Muscle of arm (tissue), 12 donors: ENCODE results near the gene ST8SIA5. TPM values are rescaled to one million over a fixed set of nuclear protein-coding genes. Genes with fewer than 3 reads are reported as not detected.

Experiments
- DNase-seq: peaks from one replicate; pipeline ENCODE4 v3.0.0-alpha.2; 2013
- polyA plus RNA-seq, 12 donors: library from polyadenylated mRNA; unstranded; fragments of 120-200 nt; gene quantifications; one replicate each; pipeline ENCODE4 v1.2.1, GENCODE V29; 2013; ENCODE audit not compliant: insufficient read length in 12 of 12

ST8SIA5 gene
- polyA plus RNA-seq, 12 donors = 2.7 to 8.3 (median 5.4) TPM; not detected in 1

GRCh38 chr18:46750626-46751025 is 6.2 kb downstream of the ST8SIA5 start:
- DNase-seq = no peak

- DNase-seq = no peak
Measured at GRCh38 chr18:46748466-46748865, 8.4 kb downstream of the ST8SIA5 start.

GRCh38 chr18:46740046-46740445 is 16.8 kb downstream of the ST8SIA5 start:
- DNase-seq = no peak

- no peak for DNase-seq
Measured at GRCh38 chr18:46738491-46738890, 18.4 kb downstream of the ST8SIA5 start.

- no peak for DNase-seq
Measured at GRCh38 chr18:46736736-46737135, 20.1 kb downstream of the ST8SIA5 start.

- DNase-seq = no peak
Measured at GRCh38 chr18:46736135-46736534, 20.7 kb downstream of the ST8SIA5 start.

GRCh38 chr18:46734981-46735380 is 21.9 kb downstream of the ST8SIA5 start:
- no peak for DNase-seq

- DNase-seq = no peak
Measured at GRCh38 chr18:46733872-46734271, 23.0 kb downstream of the ST8SIA5 start.

GRCh38 chr18:46732801-46733200 is 24.1 kb downstream of the ST8SIA5 start:
- no peak for DNase-seq

- no peak for DNase-seq
Measured at GRCh38 chr18:46732201-46732600, 24.7 kb downstream of the ST8SIA5 start.

GRCh38 chr18:46731316-46731715 is 25.5 kb downstream of the ST8SIA5 start:
- no peak for DNase-seq

GRCh38 chr18:46728219-46728930 is 28.5 kb downstream of the ST8SIA5 start:
- no peak for DNase-seq

GRCh38 chr18:46727177-46727576 is 29.7 kb downstream of the ST8SIA5 start:
- DNase-seq = no peak

- DNase-seq = no peak
Measured at GRCh38 chr18:46725310-46725709, 31.5 kb downstream of the ST8SIA5 start.

- DNase-seq = no peak
Measured at GRCh38 chr18:46723856-46724415, 32.9 kb downstream of the ST8SIA5 start.

- no peak for DNase-seq
Measured at GRCh38 chr18:46722051-46722450, 34.8 kb downstream of the ST8SIA5 start.

- no peak for DNase-seq
Measured at GRCh38 chr18:46721331-46721730, 35.5 kb downstream of the ST8SIA5 start.

GRCh38 chr18:46720521-46720920 is 36.3 kb downstream of the ST8SIA5 start:
- DNase-seq = no peak

GRCh38 chr18:46720092-46720491 is 36.8 kb downstream of the ST8SIA5 start:
- no peak for DNase-seq

- no peak for DNase-seq
Measured at GRCh38 chr18:46719388-46719787, 37.5 kb downstream of the ST8SIA5 start.

- DNase-seq = no peak
Measured at GRCh38 chr18:46718501-46719341, 38.1 kb downstream of the ST8SIA5 start.

- no peak for DNase-seq
Measured at GRCh38 chr18:46716827-46717226, 40.0 kb downstream of the ST8SIA5 start.

GRCh38 chr18:46716336-46716735 is 40.5 kb downstream of the ST8SIA5 start:
- no peak for DNase-seq
